ENCODE measurements around the gene GRIN2A. TPM values are rescaled to one million over a fixed set of nuclear protein-coding genes. Genes with fewer than 3 reads are reported as not detected.

The GRIN2A gene
- not detected in 3 replicates for total RNA-seq
- long read RNA-seq, result 0 reads

GRCh38 chr16:10182222-10183053, at the start of gene GRIN2A:
Gene GRIN2A, minus strand, starts transcription at chr16:10182428. Its CDS starts 2,017 bp downstream, at chr16:10180411.
- no peaks in the 10 kb centered on the region for H3K36me3 Mint-ChIP-seq (ENCODE audit: low read depth)
- no peaks in the 10 kb centered on the region for H3K9me3 Mint-ChIP-seq (ENCODE audit: low read depth)
- no peak for TF ChIP-seq CTCF (IDR thresholded peaks at IDR 0.05)
- H3K27me3 Mint-ChIP-seq (ENCODE audit: low read depth), result peaks cover 53% of the 10 kb centered on the region
- H3K27ac Mint-ChIP-seq (ENCODE audit: unreplicated experiment), result no peak within 1 kb of the TSS
- peaks cover 7% of the 10 kb centered on the region for H3K4me1 Mint-ChIP-seq (ENCODE audit: low read depth)
- no peak for DNase-seq (ENCODE audit: low spot score)
- H3K4me3 Mint-ChIP-seq (ENCODE audit: unreplicated experiment), result no peak within 1 kb of the TSS

- H3K27me3 Mint-ChIP-seq (ENCODE audit: low read depth), result peaks cover 1% of the 10 kb centered on the region
- no peak for TF ChIP-seq CTCF (IDR thresholded peaks at IDR 0.05)
- no peak overlapping the region for H3K27ac Mint-ChIP-seq (ENCODE audit: unreplicated experiment)
- H3K4me3 Mint-ChIP-seq (ENCODE audit: unreplicated experiment), result no peak overlapping the region
- H3K9me3 Mint-ChIP-seq (ENCODE audit: low read depth), result peaks cover 18% of the 10 kb centered on the region
- no peaks in the 10 kb centered on the region for H3K4me1 Mint-ChIP-seq (ENCODE audit: low read depth)
- H3K36me3 Mint-ChIP-seq (ENCODE audit: low read depth), result no peaks in the 10 kb centered on the region
- no peak for DNase-seq (ENCODE audit: low spot score)
These were observed 49.3 kb upstream of the GRIN2A start for GRCh38 chr16:10231563-10231962.

- no peak overlapping the region for H3K4me3 Mint-ChIP-seq (ENCODE audit: unreplicated experiment)
- H3K9me3 Mint-ChIP-seq (ENCODE audit: low read depth), result peaks cover 19% of the 10 kb centered on the region
- no peaks in the 10 kb centered on the region for H3K4me1 Mint-ChIP-seq (ENCODE audit: low read depth)
- DNase-seq (ENCODE audit: low spot score), result no peak
- no peak overlapping the region for H3K27ac Mint-ChIP-seq (ENCODE audit: unreplicated experiment)
- H3K27me3 Mint-ChIP-seq (ENCODE audit: low read depth), result peaks cover 1% of the 10 kb centered on the region
- H3K36me3 Mint-ChIP-seq (ENCODE audit: low read depth), result no peaks in the 10 kb centered on the region
- no peak for TF ChIP-seq CTCF (IDR thresholded peaks at IDR 0.05)
These were observed 46.6 kb upstream of the GRIN2A start for GRCh38 chr16:10228779-10229178.

- DNase-seq (ENCODE audit: low spot score), result no peak
- TF ChIP-seq CTCF (IDR thresholded peaks at IDR 0.05), result no peak
- Mint-ChIP-seq H3K27me3 (ENCODE audit: low read depth) (peaks cover 1% of the 10 kb centered on the region), H3K27ac (ENCODE audit: unreplicated experiment) (no peak overlapping the region), H3K36me3 (ENCODE audit: low read depth) (no peaks in the 10 kb centered on the region), H3K4me1 (ENCODE audit: low read depth) (no peaks in the 10 kb centered on the region), H3K4me3 (ENCODE audit: unreplicated experiment) (no peak overlapping the region), H3K9me3 (ENCODE audit: low read depth) (peaks cover 8% of the 10 kb centered on the region)
These were observed 44.7 kb upstream of the GRIN2A start for GRCh38 chr16:10226987-10227306.

GRCh38 chr16:10226141-10226986, 44.1 kb upstream of the GRIN2A start:
- no peak overlapping the region for H3K4me3 Mint-ChIP-seq (ENCODE audit: unreplicated experiment)

More at GRCh38 chr16:10226141-10226986, 44.1 kb upstream of the GRIN2A start:
- Mint-ChIP-seq H3K27me3 (ENCODE audit: low read depth) (peaks cover 1% of the 10 kb centered on the region), H3K27ac (ENCODE audit: unreplicated experiment) (no peak overlapping the region), H3K9me3 (ENCODE audit: low read depth) (peaks cover 3% of the 10 kb centered on the region), H3K4me1 (ENCODE audit: low read depth) (no peaks in the 10 kb centered on the region), H3K36me3 (ENCODE audit: low read depth) (no peaks in the 10 kb centered on the region)
- no peak for TF ChIP-seq CTCF (IDR thresholded peaks at IDR 0.05)
- DNase-seq (ENCODE audit: low spot score), result no peak

Measured in chondrocyte (in vitro differentiated cells).